Astrocyte (in vitro differentiated cells and primary cell): ENCODE results near the gene PSAP.

Experiments used
- EZH2 ChIP-seq: IDR thresholded peaks from 2 replicates; pipeline ENCODE4 v1.6.1; 2012; ENCODE audit warnings: mild to moderate bottlenecking, low read length, inconsistent platforms; ENCODE audit not compliant: insufficient read depth
- TF ChIP-seq, protein P1 (sequence below): IDR thresholded peaks from 2 replicates; pipeline ENCODE4 v1.5.1; 2011; ENCODE audit warnings: low read depth, mild to moderate bottlenecking, inconsistent platforms, low read length, moderate library complexity; ENCODE audit not compliant: insufficient read depth

DNA sequence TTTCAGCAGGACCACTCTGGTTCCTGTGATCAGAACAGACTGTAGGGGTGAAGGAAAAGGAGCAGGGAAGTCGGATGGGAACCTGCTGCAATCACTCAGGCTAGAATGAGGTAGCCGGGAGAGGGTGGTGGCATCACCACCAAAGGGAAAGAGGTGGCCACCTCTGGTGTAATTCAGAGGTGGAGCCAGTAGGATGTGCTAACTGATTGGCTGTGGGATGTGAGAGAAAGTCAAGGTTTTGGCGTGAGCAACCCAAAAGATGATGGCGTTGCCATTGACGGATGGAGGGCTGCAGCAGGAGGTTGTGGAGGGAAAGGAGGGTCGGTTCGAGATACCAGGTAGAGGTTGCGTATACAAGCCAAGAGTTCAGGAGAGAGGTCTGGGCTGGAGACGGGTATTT is 70.3 kb downstream of the PSAP start:
- TF ChIP-seq, protein P1, sequence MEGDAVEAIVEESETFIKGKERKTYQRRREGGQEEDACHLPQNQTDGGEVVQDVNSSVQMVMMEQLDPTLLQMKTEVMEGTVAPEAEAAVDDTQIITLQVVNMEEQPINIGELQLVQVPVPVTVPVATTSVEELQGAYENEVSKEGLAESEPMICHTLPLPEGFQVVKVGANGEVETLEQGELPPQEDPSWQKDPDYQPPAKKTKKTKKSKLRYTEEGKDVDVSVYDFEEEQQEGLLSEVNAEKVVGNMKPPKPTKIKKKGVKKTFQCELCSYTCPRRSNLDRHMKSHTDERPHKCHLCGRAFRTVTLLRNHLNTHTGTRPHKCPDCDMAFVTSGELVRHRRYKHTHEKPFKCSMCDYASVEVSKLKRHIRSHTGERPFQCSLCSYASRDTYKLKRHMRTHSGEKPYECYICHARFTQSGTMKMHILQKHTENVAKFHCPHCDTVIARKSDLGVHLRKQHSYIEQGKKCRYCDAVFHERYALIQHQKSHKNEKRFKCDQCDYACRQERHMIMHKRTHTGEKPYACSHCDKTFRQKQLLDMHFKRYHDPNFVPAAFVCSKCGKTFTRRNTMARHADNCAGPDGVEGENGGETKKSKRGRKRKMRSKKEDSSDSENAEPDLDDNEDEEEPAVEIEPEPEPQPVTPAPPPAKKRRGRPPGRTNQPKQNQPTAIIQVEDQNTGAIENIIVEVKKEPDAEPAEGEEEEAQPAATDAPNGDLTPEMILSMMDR = no peak
- no peak for TF ChIP-seq EZH2
